ENCODE data around the gene TGFB2.

Gene TGFB2

GRCh38 chr1:218362418-218363076 lies 17.4 kb downstream of the TGFB2 start:
- DNase-seq (ENCODE audit: low spot score) = no peak

- no peak for DNase-seq (ENCODE audit: low spot score)
These were observed 18.0 kb downstream of the TGFB2 start for GRCh38 chr1:218363141-218363540.

DNA sequence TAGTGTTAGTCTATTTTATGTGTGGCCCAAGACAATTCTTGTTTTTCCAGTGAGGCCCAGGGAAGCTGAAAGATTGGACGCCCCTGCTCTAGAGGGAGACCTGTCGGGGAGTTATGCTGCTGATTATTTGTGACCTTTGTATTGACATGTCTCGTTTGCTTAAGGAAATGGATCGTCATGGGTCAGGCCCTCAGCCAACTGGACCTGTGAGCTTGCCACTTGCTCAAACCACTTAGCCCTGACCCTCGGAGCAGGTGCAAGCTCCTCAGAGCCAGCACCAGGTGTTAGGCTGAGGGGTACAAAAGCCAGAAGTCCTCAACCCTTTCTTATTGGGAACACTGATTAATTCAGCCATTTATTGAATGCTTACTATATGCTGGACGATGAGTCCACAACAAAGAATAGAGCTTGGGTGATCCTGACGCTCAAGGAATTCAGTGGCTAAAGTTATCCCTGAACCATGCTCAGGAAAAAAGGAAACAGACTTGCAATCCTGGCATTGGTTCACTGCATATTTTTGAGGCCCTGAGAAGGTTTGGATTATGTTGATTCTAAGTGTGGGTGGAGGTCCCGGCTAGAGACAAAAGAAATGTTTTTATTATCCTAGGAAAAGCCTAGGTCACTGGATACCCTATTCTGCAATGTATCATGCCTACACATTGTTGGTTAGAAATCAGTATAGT lies 19.0 kb downstream of the TGFB2 start:
- no peak for DNase-seq (ENCODE audit: low spot score)

- DNase-seq (ENCODE audit: low spot score) = no peak
These were observed 20.3 kb downstream of the TGFB2 start for GRCh38 chr1:218365226-218365999.

DNA sequence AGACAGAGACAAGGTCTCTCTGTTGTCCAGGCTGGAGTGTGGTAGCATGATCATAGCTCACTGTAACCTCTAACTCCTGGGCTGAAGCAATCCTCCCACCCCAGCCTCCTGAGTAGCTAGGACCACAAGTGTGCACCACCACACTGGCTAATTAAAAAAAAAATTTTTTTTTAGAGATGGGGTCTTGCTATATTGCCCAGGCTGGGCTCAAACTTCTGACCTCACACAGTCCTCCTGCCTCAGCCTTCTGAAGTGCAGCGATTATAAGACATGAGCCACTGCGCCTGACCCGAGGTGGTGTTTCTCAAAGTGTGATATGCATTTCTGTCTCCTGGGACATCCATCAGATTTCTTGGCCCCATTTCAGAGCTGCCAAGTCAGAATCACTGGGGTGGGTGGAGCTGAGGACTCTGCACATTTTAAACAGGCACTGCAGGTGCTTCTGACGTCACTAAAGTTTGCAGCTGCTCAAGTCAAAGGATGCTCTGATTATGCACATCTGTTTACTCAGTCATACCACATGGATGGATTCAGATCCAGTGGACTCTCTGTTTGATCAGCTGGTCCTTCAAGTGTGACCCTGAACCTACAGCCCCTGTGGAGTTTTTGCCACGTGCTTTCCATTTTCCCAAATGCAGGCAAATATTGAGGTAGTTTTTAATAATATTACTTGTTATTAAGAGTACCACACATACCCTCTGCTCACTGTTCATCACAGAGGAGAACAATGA lies 21.4 kb downstream of the TGFB2 start:
- no peak for DNase-seq (ENCODE audit: low spot score)

GRCh38 chr1:218367118-218367517 lies 22.0 kb downstream of the TGFB2 start:
- no peak for DNase-seq (ENCODE audit: low spot score)

DNA sequence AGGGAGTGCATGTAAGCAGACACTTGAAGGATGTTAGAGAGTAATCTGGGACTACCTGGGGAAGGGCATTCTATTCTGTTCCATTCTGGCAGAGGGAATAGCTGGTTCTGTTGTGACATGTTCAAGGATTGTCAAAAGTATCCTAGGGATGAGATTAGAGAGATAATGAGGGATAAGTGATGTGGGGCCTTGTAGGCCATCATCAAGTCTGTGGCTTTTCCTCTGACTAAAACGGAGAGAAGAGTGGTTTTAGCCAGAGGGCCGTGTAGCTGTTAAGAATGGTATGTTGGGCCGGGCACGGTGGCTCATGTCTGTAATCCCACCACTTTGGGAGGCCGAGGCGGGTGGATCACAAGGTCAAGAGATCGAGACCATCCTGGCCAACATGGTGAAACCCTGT lies 23.6 kb downstream of the TGFB2 start:
- no peak for DNase-seq (ENCODE audit: low spot score)

GRCh38 chr1:218369688-218370511 lies 24.8 kb downstream of the TGFB2 start:
- no peak for DNase-seq (ENCODE audit: low spot score)

- peak; percentile 87 for DNase-seq (ENCODE audit: low spot score)
These were observed 27.0 kb downstream of the TGFB2 start for GRCh38 chr1:218371927-218372672.

DNA sequence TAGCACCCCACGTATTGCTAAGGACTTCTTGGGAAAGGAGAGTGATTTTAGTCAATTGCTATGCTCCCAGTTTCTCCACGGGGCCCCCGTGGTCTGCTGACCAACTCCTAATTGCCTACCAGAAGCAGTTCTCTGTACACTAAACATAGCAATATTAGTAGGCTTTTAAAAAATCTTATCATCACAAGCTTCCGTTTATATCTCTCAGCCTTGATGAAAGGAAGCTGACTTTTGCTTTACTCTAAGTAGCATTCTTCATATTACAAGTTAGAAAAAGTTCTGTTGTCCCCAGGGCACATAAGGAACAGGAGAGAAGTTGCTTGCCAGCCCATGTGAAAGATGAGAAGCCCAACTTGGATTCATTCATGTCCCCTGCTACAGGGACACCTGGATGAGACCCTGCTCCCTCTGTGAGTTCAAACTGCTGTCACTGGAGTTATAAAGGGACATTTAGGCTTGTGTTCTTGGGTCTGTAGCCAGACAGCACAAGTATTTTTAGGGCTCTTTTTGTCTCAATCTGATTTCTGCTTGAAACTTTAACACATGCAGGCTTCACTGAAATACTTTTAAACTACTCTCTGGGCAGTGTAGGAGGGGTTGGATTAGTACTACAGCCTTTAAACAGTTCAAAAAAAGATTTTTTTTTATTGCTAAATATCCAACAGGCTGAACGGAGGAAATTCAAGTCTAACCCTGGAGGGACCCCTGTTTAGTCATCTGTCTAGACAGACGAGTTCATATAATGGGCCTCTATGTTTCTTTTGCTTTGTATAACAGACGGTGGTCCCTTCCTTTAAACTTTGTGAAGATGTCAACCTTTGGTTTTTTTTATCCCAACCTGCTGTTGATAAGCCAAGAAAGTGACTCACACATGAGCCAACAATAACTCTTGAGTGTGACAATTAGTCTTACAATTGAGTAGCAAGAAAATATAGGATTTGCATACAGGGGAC lies 29.5 kb downstream of the TGFB2 start:
- no peak for DNase-seq (ENCODE audit: low spot score)

DNA sequence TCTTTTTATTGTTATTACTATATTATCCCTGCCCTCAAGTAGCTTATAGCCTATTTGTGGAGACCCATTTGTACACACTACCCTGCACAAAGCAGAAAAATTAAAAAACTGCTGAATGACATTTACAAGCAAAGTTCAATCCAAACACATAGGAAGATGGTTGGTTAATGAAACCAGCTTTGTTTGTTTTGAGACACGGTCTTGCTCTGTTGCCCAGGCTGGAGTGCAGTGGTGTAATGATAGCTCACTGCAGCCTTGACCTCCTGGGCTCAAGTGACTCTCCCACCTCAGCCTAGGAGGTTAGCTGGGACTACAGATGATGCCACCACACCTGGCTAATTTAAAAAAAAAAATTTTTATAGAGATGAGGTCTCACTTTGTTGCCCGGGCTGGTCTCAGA lies 31.6 kb downstream of the TGFB2 start:
- DNase-seq (ENCODE audit: low spot score) = no peak

- DNase-seq (ENCODE audit: low spot score) = no peak
These were observed 32.1 kb downstream of the TGFB2 start for GRCh38 chr1:218377143-218377660.

DNA sequence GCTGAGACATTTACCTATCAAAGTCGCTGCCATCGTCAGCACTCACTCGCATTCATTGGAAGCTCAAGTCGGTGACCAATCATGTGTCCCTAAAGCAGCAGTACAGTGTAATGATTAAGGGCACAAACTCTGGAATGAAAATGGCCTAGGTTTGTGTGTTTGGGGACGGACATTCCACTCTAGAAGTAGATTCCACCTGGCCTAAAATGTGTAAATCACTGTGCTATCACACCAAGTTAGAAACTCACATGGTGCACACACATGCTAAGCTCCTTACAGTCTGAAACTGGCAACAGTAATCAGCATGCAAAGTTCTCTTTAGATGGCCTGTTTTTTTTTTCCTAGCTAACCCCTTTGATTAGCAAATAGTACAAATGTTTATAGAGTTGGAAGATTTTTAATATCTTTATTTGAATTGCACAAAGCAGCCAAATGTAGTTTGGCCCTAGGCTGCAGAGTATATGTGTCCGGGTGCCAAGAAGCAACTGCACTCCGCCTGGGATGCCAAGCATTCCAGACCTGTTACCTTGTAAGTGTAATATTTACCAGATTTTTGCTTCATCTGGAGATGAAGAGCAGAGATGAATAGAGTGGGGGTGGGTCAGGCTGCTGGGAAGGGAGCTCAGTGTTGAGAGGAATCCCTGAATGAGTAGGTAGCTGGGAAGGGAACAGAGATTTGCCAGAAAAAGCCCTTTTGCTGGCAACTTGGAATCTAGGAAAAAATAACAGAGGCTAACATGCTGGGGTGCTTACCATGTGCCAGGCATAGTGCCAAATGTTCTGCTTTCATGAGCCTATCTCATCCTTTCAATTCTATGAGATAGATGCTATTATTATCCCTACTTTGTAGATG lies 35.2 kb downstream of the TGFB2 start:
- DNase-seq (ENCODE audit: low spot score) = no peak

GRCh38 chr1:218382261-218382660 lies 37.1 kb downstream of the TGFB2 start:
- DNase-seq (ENCODE audit: low spot score) = no peak

DNA sequence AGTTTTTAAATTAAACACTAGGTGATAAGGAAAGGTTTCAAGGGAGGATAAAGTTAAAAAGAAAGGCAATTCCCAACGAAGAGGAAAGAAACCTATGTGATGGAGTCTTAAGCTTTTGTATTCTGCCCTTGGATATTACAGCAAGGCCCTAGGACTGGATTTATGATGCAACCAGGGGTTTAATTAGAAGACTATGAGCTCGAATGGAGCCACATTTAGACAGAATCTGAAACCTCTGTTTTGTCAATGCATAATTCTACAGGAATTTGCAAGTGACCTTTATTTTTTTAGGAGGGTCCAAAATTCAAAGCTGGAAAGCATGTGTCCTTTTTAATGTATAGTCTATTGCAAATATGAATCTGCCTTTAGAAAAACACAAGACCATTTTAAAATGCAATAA lies 37.9 kb downstream of the TGFB2 start:
- no peak for DNase-seq (ENCODE audit: low spot score)

- DNase-seq (ENCODE audit: low spot score) = no peak
These were observed 38.5 kb downstream of the TGFB2 start for GRCh38 chr1:218383681-218384080.

DNA sequence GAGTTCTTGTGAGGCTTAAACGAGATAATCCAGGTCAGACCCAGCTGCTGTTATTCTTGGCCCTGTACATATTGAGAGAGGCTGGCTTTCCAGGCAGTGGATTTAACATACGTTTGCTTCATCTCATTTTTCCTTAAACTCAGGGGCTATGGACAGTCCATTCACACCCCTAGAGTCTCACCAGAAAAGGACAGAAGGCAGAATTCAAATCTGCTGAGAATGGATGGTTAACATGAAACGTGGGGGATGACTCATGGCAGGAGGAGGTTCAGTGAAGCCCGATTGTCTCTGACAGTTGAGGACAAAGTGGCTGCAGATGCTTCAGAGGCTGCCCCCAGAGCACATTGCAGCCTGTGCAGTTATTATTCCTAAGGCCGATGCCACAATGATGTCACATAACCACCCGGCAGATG lies 39.5 kb downstream of the TGFB2 start:
- DNase-seq (ENCODE audit: low spot score) = no peak

- DNase-seq (ENCODE audit: low spot score) = no peak
These were observed 43.5 kb downstream of the TGFB2 start for GRCh38 chr1:218388591-218388990.

All from globus pallidus (tissue), 1 donor.